GM12878 (cell line): ENCODE data around the gene BMP7. TPM values are rescaled to one million over a fixed set of nuclear protein-coding genes. Genes with fewer than 3 reads are reported as not detected.

Experiments used
- ATAC-seq: fragments of 200-7000 bp; cut with Tn5 transposase; 3 replicates; pipeline ENCODE4 v1.9.1; 2020; ENCODE audit warnings: mild to moderate bottlenecking, moderate library complexity
- BruUV-seq: library from RNA; stranded (reverse); fragments of 400-500 nt; replicated peaks from 2 replicates; lab custom pipeline; 2021; lab: Mats Ljungman, UMichigan
- CTCF ChIA-PET: fragments of 300-600 bp; sonication (Branson Sonifier 250); formaldehyde crosslinking; extraction: SDS; loops from one replicate; lab custom pipeline; 2021; ENCODE audit warnings: inconsistent platforms; lab: Yijun Ruan, JAX
- POLR2A ChIA-PET: fragments of 350-600 bp; formaldehyde crosslinking; extraction: SDS; loops from one replicate; lab custom pipeline; 2021; ENCODE audit warnings: inconsistent platforms; lab: Charles Lee
- RAD21 ChIA-PET: fragments of 300-600 bp; sonication (Branson Sonifier 250); formaldehyde crosslinking; loops from one replicate; lab custom pipeline; 2023; ENCODE audit warnings: antibody characterized with exemption; ENCODE audit not compliant: unreplicated experiment; lab: Charles Lee
- SMC1A ChIA-PET: fragments of 300-600 bp; sonication (Branson Sonifier 250); formaldehyde crosslinking; loops from one replicate; lab custom pipeline; 2023; ENCODE audit not compliant: unreplicated experiment, uncharacterized antibody; lab: Charles Lee
- DNase-seq: peaks from one replicate; pipeline ENCODE4 v3.0.0-alpha.2; 2011; ENCODE audit warnings: low read depth, low spot score
- FAIRE-seq: peaks from 3 replicates; lab custom pipeline; 2011; peaks lifted over from hg19 to GRCh38; lab: Jason Lieb, UNC
- H2AFZ ChIP-seq: 2 replicates; pipeline ENCODE4 v1.6.0; 2011; ENCODE audit warnings: low read depth, low read length, control low read depth; ENCODE audit not compliant: control insufficient read depth
- H3K27ac ChIP-seq: 2 replicates; pipeline ENCODE4 v1.5.1; 2011; ENCODE audit warnings: control low read depth; ENCODE audit not compliant: control insufficient read depth, insufficient read depth
- H3K27me3 ChIP-seq, 2 experiments: replicated peaks in 1 of 2; 2 replicates each; pipeline versions ENCODE4 v1.6.0 to v1.6.1; 2011; ENCODE audit warnings: low read length in 1 of 2; ENCODE audit not compliant: control insufficient read depth in 2 of 2, insufficient read depth in 2 of 2
- H3K36me3 ChIP-seq, 2 experiments: 2 replicates each; pipeline ENCODE4 v1.5.1; 2011; ENCODE audit warnings: low read length in 1 of 2; ENCODE audit not compliant: control insufficient read depth in 2 of 2, insufficient read depth in 2 of 2
- H3K4me1 ChIP-seq: 2 replicates; pipeline ENCODE4 v1.6.1; 2011; ENCODE audit warnings: mild to moderate bottlenecking, low read length, moderate library complexity, mixed read lengths; ENCODE audit not compliant: control insufficient read depth, insufficient read depth
- H3K4me2 ChIP-seq: 2 replicates; pipeline ENCODE4 v1.6.0; 2011; ENCODE audit warnings: control low read depth; ENCODE audit not compliant: control insufficient read depth, insufficient read depth
- H3K4me3 ChIP-seq: fragments of 200-600 bp; sonication (generic); 2 replicates; pipeline ENCODE4 v1.5.1; 2016
- H3K79me2 ChIP-seq: 2 replicates; pipeline ENCODE4 v1.6.0; 2011; ENCODE audit warnings: low read length; ENCODE audit not compliant: control insufficient read depth, insufficient read depth
- H3K9ac ChIP-seq: 2 replicates; pipeline ENCODE4 v1.8.0; 2011; ENCODE audit warnings: low read length, control low read depth, mixed read lengths; ENCODE audit not compliant: control insufficient read depth, insufficient read depth
- H3K9me3 ChIP-seq: replicated peaks from 3 replicates; pipeline ENCODE4 v1.5.1; 2011; ENCODE audit warnings: mild to moderate bottlenecking, low read length; ENCODE audit not compliant: control insufficient read depth, insufficient read depth
- H4K20me1 ChIP-seq: 2 replicates; pipeline ENCODE4 v1.6.0; 2011; ENCODE audit not compliant: control insufficient read depth, insufficient read depth
- ASH2L ChIP-seq: fragments of 300-600, 200-600 bp; sonication (generic); IDR thresholded peaks from 2 replicates; pipeline ENCODE4 v1.6.1; 2017; ENCODE audit warnings: low read depth, mild to moderate bottlenecking, borderline replicate concordance
- ATF7 ChIP-seq: fragments of 450-650 bp; IDR thresholded peaks from 2 replicates; pipeline ENCODE4 v1.6.1; 2016; ENCODE audit warnings: low read depth, mild to moderate bottlenecking
- LARP7 ChIP-seq: fragments of 450-650 bp; IDR thresholded peaks from 2 replicates; pipeline ENCODE4 v1.6.1; 2017; ENCODE audit warnings: mild to moderate bottlenecking
- POLR2AphosphoS2 ChIP-seq: IDR thresholded peaks from 2 replicates; pipeline ENCODE4 v1.6.1; 2011; ENCODE audit warnings: low read depth, mild to moderate bottlenecking, low read length, improper control_type of control experiment, moderate library complexity
- RELA ChIP-seq: fragments of 450-650 bp; IDR thresholded peaks from 2 replicates; pipeline ENCODE4 v1.8.0; 2014; ENCODE audit warnings: borderline replicate concordance; ENCODE audit not compliant: partially characterized antibody
- RELB ChIP-seq: fragments of 450-650 bp; IDR thresholded peaks from 2 replicates; pipeline ENCODE4 v1.6.1; 2017; ENCODE audit warnings: low read depth, mild to moderate bottlenecking, moderate library complexity
- SREBF2 ChIP-seq: IDR thresholded peaks from 2 replicates; pipeline ENCODE4 v1.6.1; 2012; ENCODE audit warnings: mild to moderate bottlenecking, low read length
- ZBED1 ChIP-seq: IDR thresholded peaks from 2 replicates; pipeline ENCODE4 v1.6.1; 2016; ENCODE audit warnings: borderline replicate concordance
- WGBS: methylation state at CpG from one replicate; pipeline ENCODE4 v1.1.6; 2016; ENCODE audit warnings: low lambda C conversion rate; ENCODE audit not compliant: insufficient replicate concordance, insufficient coverage; ENCODE audit errors: missing lambda C conversion rate; 5-methylcytosine and 5-hydroxymethylcytosine counted together
- in situ Hi-C: fragments of 300-500 bp; cut with MboI; formaldehyde crosslinking; loops from 9 replicates; pipeline ENCODE4 v1.14.3; 2018; ENCODE audit warnings: mixed read lengths
- intact Hi-C: fragments of 100-400 bp; cut with micrococcal nuclease; formaldehyde crosslinking; loops from one replicate; pipeline ENCODE4 v1.14.2; 2022; ENCODE audit not compliant: unreplicated experiment
- polyA plus RNA-seq, 11 experiments: library from polyadenylated mRNA; depleted of rRNA in 4 of 11; unstranded in 6 of 11; stranded (reverse) in 5 of 11; fragments of >200 nt; fragmentation: Nextera tagmentation in 4 of 11; fragmentation: Illumina TruSeq in 1 of 11; extraction: Ambion mirVana in 4 of 11; extraction: Trizol in 1 of 11; gene quantifications; 1 replicate in 1 of 11; 2 replicates in 10 of 11; pipeline versions ENCODE4 v1.2.1 to v1.2.3, GENCODE V29; 2011 to 2016; ENCODE audit warnings: inconsistent platforms in 2 of 11, missing spikeins in 2 of 11, low read depth in 1 of 11
- total RNA-seq, 4 experiments: library from RNA; depleted of rRNA in 3 of 4; stranded (reverse); fragments of >200 nt in 3 of 4; fragmentation: Illumina TruSeq in 1 of 4; extraction: Trizol in 1 of 4; gene quantifications; 2 replicates each; pipeline versions ENCODE4 v1.2.1 to v1.2.3, GENCODE V29; 2013 to 2021
- TF ChIP-seq, protein P1 (sequence below): IDR thresholded peaks from 2 replicates; pipeline ENCODE4 v1.6.1; 2012; ENCODE audit warnings: low read depth, low read length, improper control_type of control experiment
- TF ChIP-seq, protein P2 (sequence below): IDR thresholded peaks from 2 replicates; pipeline ENCODE4 v1.6.1; 2011; ENCODE audit warnings: low read depth, low read length, improper control_type of control experiment, borderline replicate concordance
- TF ChIP-seq, protein P3 (sequence below): fragments of 450-650 bp; IDR thresholded peaks from 2 replicates; pipeline ENCODE4 v1.6.1; 2017; ENCODE audit warnings: mild to moderate bottlenecking, moderate library complexity
- TF ChIP-seq, protein P4 (sequence below): fragments of 150-350 bp; IDR thresholded peaks from 2 replicates; pipeline ENCODE4 v1.6.1; 2016; ENCODE audit warnings: low read depth, low read length

The BMP7 gene
- total and polyA plus RNA-seq, 10 of the 15 experiments (the other 5 are each of a cell fraction or from before 2014, with no cell fraction given) = 0.18 to 0.51 (median 0.28) TPM; not detected in 7

GRCh38 chr20:57195023-57195422 lies 71.4 kb downstream of the BMP7 start:
- Histone ChIP-seq H3K4me1 (no peaks in the 10 kb centered on the region), H2AFZ (no peak overlapping the region), H3K27ac (no peak overlapping the region), H3K4me3 (no peak overlapping the region), H3K79me2 (no peaks in the 10 kb centered on the region)
- POLR2A ChIA-PET = no interaction called here
- intact Hi-C loops (no loop called here), in situ Hi-C loops (no loop called here)
- no peak for DNase-seq
- no peak for TF ChIP-seq ATF7
- TF ChIP-seq, protein P1, sequence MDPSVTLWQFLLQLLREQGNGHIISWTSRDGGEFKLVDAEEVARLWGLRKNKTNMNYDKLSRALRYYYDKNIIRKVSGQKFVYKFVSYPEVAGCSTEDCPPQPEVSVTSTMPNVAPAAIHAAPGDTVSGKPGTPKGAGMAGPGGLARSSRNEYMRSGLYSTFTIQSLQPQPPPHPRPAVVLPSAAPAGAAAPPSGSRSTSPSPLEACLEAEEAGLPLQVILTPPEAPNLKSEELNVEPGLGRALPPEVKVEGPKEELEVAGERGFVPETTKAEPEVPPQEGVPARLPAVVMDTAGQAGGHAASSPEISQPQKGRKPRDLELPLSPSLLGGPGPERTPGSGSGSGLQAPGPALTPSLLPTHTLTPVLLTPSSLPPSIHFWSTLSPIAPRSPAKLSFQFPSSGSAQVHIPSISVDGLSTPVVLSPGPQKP = no peak
- no peak for TF ChIP-seq ASH2L
- TF ChIP-seq LARP7 = no peak
- no peak for TF ChIP-seq RELA
- TF ChIP-seq, protein P2, sequence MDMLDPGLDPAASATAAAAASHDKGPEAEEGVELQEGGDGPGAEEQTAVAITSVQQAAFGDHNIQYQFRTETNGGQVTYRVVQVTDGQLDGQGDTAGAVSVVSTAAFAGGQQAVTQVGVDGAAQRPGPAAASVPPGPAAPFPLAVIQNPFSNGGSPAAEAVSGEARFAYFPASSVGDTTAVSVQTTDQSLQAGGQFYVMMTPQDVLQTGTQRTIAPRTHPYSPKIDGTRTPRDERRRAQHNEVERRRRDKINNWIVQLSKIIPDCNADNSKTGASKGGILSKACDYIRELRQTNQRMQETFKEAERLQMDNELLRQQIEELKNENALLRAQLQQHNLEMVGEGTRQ = no peak
- no peak for TF ChIP-seq RELB
- no peak for TF ChIP-seq SREBF2
- TF ChIP-seq, protein P3, sequence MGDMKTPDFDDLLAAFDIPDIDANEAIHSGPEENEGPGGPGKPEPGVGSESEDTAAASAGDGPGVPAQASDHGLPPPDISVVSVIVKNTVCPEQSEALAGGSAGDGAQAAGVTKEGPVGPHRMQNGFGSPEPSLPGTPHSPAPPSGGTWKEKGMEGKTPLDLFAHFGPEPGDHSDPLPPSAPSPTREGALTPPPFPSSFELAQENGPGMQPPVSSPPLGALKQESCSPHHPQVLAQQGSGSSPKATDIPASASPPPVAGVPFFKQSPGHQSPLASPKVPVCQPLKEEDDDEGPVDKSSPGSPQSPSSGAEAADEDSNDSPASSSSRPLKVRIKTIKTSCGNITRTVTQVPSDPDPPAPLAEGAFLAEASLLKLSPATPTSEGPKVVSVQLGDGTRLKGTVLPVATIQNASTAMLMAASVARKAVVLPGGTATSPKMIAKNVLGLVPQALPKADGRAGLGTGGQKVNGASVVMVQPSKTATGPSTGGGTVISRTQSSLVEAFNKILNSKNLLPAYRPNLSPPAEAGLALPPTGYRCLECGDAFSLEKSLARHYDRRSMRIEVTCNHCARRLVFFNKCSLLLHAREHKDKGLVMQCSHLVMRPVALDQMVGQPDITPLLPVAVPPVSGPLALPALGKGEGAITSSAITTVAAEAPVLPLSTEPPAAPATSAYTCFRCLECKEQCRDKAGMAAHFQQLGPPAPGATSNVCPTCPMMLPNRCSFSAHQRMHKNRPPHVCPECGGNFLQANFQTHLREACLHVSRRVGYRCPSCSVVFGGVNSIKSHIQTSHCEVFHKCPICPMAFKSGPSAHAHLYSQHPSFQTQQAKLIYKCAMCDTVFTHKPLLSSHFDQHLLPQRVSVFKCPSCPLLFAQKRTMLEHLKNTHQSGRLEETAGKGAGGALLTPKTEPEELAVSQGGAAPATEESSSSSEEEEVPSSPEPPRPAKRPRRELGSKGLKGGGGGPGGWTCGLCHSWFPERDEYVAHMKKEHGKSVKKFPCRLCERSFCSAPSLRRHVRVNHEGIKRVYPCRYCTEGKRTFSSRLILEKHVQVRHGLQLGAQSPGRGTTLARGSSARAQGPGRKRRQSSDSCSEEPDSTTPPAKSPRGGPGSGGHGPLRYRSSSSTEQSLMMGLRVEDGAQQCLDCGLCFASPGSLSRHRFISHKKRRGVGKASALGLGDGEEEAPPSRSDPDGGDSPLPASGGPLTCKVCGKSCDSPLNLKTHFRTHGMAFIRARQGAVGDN = no peak
- no peak for TF ChIP-seq POLR2AphosphoS2
- TF ChIP-seq, protein P4, sequence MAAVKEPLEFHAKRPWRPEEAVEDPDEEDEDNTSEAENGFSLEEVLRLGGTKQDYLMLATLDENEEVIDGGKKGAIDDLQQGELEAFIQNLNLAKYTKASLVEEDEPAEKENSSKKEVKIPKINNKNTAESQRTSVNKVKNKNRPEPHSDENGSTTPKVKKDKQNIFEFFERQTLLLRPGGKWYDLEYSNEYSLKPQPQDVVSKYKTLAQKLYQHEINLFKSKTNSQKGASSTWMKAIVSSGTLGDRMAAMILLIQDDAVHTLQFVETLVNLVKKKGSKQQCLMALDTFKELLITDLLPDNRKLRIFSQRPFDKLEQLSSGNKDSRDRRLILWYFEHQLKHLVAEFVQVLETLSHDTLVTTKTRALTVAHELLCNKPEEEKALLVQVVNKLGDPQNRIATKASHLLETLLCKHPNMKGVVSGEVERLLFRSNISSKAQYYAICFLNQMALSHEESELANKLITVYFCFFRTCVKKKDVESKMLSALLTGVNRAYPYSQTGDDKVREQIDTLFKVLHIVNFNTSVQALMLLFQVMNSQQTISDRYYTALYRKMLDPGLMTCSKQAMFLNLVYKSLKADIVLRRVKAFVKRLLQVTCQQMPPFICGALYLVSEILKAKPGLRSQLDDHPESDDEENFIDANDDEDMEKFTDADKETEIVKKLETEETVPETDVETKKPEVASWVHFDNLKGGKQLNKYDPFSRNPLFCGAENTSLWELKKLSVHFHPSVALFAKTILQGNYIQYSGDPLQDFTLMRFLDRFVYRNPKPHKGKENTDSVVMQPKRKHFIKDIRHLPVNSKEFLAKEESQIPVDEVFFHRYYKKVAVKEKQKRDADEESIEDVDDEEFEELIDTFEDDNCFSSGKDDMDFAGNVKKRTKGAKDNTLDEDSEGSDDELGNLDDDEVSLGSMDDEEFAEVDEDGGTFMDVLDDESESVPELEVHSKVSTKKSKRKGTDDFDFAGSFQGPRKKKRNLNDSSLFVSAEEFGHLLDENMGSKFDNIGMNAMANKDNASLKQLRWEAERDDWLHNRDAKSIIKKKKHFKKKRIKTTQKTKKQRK = no peak
- TF ChIP-seq ZBED1 = no peak
- TF ChIP-seq, all 136 proteins: peak for 0
- H3K9ac ChIP-seq = no peak overlapping the region
- ATAC-seq (no peak), FAIRE-seq (no peak)
- no peaks in the 10 kb centered on the region for H3K9me3 ChIP-seq
- RAD21 ChIA-PET = no interaction called here
- peaks cover 0 to 2% of the 10 kb centered on the region in 2 experiments; a peak in 2 of 4 replicates for H3K27me3 ChIP-seq
- no TSS peak for BruUV-seq
- no peaks in the 10 kb centered on the region for H4K20me1 ChIP-seq
- no peaks in the 10 kb centered on the region for H3K36me3 ChIP-seq
- SMC1A ChIA-PET = no interaction called here
- 61% methylated on average over 9 of the region's 10 CpGs for WGBS
- CTCF ChIA-PET = no interaction called here
- H3K4me2 ChIP-seq = no peak overlapping the region
